Neural cell (in vitro differentiated cells): ENCODE measurements around the gene FXYD6. TPM values are rescaled to one million over a fixed set of nuclear protein-coding genes. Genes with fewer than 3 reads are reported as not detected.

Source experiments
- H2AFZ ChIP-seq: fragments of 200-600, 300-800 bp; sonication (generic), shearing (Covaris generic); 2 replicates; pipeline ENCODE4 v1.6.0; 2014; ENCODE audit warnings: low read depth, mild to moderate bottlenecking, antibody characterized with exemption, low read length, moderate library complexity
- H3F3A ChIP-seq: fragments of 200-600 bp; shearing (Covaris generic); 2 replicates; pipeline ENCODE4 v1.6.1; 2016; ENCODE audit warnings: mild to moderate bottlenecking, moderate library complexity, mixed read lengths, antibody characterized with exemption, low read length; ENCODE audit not compliant: insufficient read depth, poor library complexity, severe bottlenecking
- H3K27ac ChIP-seq: fragments of 200-600, 300-800 bp; sonication (generic), shearing (Covaris generic); 2 replicates; pipeline ENCODE4 v1.5.1; 2014; ENCODE audit warnings: mild to moderate bottlenecking, low read length, moderate library complexity
- H3K27me3 ChIP-seq: fragments of 300-800, 200-600 bp; sonication (generic), shearing (Covaris generic); 2 replicates; pipeline ENCODE4 v1.6.0; 2014; ENCODE audit warnings: mild to moderate bottlenecking, low read depth, low read length, moderate library complexity; ENCODE audit not compliant: insufficient read depth
- H3K36me3 ChIP-seq: fragments of 300-800, 200-600 bp; sonication (generic), shearing (Covaris generic); 2 replicates; pipeline ENCODE4 v1.5.1; 2014; ENCODE audit warnings: mild to moderate bottlenecking, antibody characterized with exemption, low read length, moderate library complexity; ENCODE audit not compliant: insufficient read depth
- H3K4me2 ChIP-seq: fragments of 300-800, 200-600 bp; sonication (generic), shearing (Covaris generic); 2 replicates; pipeline ENCODE4 v1.6.0; 2014; ENCODE audit warnings: mild to moderate bottlenecking, low read length
- H3K4me3 ChIP-seq: fragments of 300-800, 200-600 bp; sonication (generic), shearing (Covaris generic); 2 replicates; pipeline ENCODE4 v1.5.1; 2014; ENCODE audit warnings: mild to moderate bottlenecking, low read length, moderate library complexity
- H3K79me2 ChIP-seq: fragments of 200-600 bp; shearing (Covaris generic); replicated peaks from 2 replicates; pipeline ENCODE4 v1.6.0; 2014; ENCODE audit warnings: mild to moderate bottlenecking, low read length, moderate library complexity; ENCODE audit not compliant: insufficient read depth
- H3K9ac ChIP-seq: fragments of 300-800, 200-600 bp; sonication (generic), shearing (Covaris generic); 2 replicates; pipeline ENCODE4 v1.6.1; 2016; ENCODE audit warnings: mild to moderate bottlenecking, low read length, mixed read lengths
- H3K9me2 ChIP-seq: fragments of 200-600 bp; shearing (Covaris generic); 2 replicates; pipeline ENCODE4 v1.6.1; 2016; ENCODE audit warnings: mild to moderate bottlenecking, low read length, mixed read lengths; ENCODE audit not compliant: insufficient read depth
- H3K9me3 ChIP-seq: fragments of 200-600, 300-800 bp; sonication (generic), shearing (Covaris generic); 2 replicates; pipeline ENCODE4 v1.6.1; 2016; ENCODE audit warnings: mild to moderate bottlenecking, mixed run types, low read length, moderate library complexity, mixed read lengths
- H4K20me1 ChIP-seq: fragments of 200-600 bp; shearing (Covaris generic); 2 replicates; pipeline ENCODE4 v1.6.1; 2016; ENCODE audit warnings: mild to moderate bottlenecking, mixed run types; ENCODE audit not compliant: insufficient read depth
- EP300 ChIP-seq: fragments of 450-650 bp; conservative IDR thresholded peaks from 2 replicates; pipeline ENCODE4 v1.6.1; 2014; ENCODE audit warnings: antibody characterized with exemption, mild to moderate bottlenecking, moderate library complexity; ENCODE audit not compliant: poor library complexity, severe bottlenecking
- MXI1 ChIP-seq: fragments of 450-650 bp; conservative IDR thresholded peaks from 2 replicates; pipeline ENCODE4 v1.6.1; 2014; ENCODE audit warnings: antibody characterized with exemption, mild to moderate bottlenecking; ENCODE audit not compliant: poor library complexity, severe bottlenecking
- POLR2AphosphoS5 ChIP-seq: IDR thresholded peaks from 2 replicates; pipeline ENCODE4 v1.6.1; 2012
- RAD21 ChIP-seq: fragments of 450-650 bp; conservative IDR thresholded peaks from 2 replicates; pipeline ENCODE4 v1.6.1; 2014; ENCODE audit warnings: antibody characterized with exemption, mild to moderate bottlenecking, moderate library complexity
- SMC3 ChIP-seq: fragments of 450-650 bp; conservative IDR thresholded peaks from 2 replicates; pipeline ENCODE4 v1.6.1; 2014; ENCODE audit warnings: antibody characterized with exemption, mild to moderate bottlenecking, moderate library complexity; ENCODE audit not compliant: poor library complexity
- TAF1 ChIP-seq: IDR thresholded peaks from 2 replicates; pipeline ENCODE4 v1.6.1; 2012; ENCODE audit warnings: low read depth
- polyA plus RNA-seq: library from polyadenylated mRNA; depleted of rRNA; stranded (reverse); fragments of >200 nt; gene quantifications from 2 replicates; pipeline ENCODE4 v1.2.3, GENCODE V29; 2014
- TF ChIP-seq, protein P1 (sequence below): IDR thresholded peaks from 2 replicates; pipeline ENCODE4 v1.6.1; 2012; ENCODE audit warnings: borderline replicate concordance
- TF ChIP-seq, protein P2 (sequence below): fragments of 450-650 bp; IDR thresholded peaks from 2 replicates; pipeline ENCODE4 v1.5.1; 2014; ENCODE audit warnings: antibody characterized with exemption, mild to moderate bottlenecking, moderate library complexity; ENCODE audit not compliant: poor library complexity, severe bottlenecking

Gene FXYD6
- polyA plus RNA-seq, 1 donor from 2014 or later: 218 TPM

DNA sequence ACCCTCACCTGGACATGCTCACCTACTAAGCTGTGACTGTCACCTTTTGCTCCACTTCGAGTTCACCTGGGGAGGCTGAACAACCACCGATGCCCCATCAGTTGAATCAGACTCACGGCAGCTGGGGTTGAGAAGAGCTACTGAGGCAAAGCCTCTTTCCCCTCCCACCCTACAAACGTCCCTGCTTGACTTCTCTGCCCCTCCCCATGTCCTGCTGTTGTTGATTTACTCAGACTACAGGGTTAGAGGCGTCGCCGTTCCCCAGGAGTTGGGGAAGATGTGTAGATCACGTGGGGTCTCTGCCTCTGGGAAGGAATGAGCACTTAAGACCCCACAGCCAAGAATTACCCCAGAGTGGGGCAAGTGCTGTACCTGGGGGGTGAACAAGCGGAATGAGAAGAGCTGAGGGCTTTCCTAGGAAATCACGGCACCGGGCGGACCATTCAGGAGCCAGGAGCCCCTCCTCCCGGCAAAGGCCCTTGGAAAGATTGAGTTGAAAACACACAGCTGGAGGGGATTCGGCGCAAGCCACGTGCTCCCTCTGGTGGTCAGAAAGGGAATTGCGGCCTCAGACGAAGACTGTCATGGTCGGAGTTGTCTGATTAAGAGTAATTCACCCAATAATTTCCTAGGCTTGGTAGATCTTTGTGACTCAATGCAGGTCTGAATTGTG, 59.0 kb downstream of the FXYD6 start:
- H3K4me2 ChIP-seq: no peak overlapping the region
- no peak overlapping the region for H2AFZ ChIP-seq
- H3K9me2 ChIP-seq: no peaks in the 10 kb centered on the region
- H3K36me3 ChIP-seq: no peaks in the 10 kb centered on the region
- peak; percentile 99 for TF ChIP-seq SMC3
- TF ChIP-seq EP300: no peak
- TF ChIP-seq, protein P1, sequence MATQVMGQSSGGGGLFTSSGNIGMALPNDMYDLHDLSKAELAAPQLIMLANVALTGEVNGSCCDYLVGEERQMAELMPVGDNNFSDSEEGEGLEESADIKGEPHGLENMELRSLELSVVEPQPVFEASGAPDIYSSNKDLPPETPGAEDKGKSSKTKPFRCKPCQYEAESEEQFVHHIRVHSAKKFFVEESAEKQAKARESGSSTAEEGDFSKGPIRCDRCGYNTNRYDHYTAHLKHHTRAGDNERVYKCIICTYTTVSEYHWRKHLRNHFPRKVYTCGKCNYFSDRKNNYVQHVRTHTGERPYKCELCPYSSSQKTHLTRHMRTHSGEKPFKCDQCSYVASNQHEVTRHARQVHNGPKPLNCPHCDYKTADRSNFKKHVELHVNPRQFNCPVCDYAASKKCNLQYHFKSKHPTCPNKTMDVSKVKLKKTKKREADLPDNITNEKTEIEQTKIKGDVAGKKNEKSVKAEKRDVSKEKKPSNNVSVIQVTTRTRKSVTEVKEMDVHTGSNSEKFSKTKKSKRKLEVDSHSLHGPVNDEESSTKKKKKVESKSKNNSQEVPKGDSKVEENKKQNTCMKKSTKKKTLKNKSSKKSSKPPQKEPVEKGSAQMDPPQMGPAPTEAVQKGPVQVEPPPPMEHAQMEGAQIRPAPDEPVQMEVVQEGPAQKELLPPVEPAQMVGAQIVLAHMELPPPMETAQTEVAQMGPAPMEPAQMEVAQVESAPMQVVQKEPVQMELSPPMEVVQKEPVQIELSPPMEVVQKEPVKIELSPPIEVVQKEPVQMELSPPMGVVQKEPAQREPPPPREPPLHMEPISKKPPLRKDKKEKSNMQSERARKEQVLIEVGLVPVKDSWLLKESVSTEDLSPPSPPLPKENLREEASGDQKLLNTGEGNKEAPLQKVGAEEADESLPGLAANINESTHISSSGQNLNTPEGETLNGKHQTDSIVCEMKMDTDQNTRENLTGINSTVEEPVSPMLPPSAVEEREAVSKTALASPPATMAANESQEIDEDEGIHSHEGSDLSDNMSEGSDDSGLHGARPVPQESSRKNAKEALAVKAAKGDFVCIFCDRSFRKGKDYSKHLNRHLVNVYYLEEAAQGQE: no peak
- TF ChIP-seq POLR2AphosphoS5: no peak
- TF ChIP-seq RAD21: peak; percentile 97
- no peak for TF ChIP-seq MXI1
- TF ChIP-seq TAF1: peak; percentile 10
- TF ChIP-seq, protein P2, sequence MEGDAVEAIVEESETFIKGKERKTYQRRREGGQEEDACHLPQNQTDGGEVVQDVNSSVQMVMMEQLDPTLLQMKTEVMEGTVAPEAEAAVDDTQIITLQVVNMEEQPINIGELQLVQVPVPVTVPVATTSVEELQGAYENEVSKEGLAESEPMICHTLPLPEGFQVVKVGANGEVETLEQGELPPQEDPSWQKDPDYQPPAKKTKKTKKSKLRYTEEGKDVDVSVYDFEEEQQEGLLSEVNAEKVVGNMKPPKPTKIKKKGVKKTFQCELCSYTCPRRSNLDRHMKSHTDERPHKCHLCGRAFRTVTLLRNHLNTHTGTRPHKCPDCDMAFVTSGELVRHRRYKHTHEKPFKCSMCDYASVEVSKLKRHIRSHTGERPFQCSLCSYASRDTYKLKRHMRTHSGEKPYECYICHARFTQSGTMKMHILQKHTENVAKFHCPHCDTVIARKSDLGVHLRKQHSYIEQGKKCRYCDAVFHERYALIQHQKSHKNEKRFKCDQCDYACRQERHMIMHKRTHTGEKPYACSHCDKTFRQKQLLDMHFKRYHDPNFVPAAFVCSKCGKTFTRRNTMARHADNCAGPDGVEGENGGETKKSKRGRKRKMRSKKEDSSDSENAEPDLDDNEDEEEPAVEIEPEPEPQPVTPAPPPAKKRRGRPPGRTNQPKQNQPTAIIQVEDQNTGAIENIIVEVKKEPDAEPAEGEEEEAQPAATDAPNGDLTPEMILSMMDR: peak; percentile 98
- H3F3A ChIP-seq: no peaks in the 10 kb centered on the region
- no peak overlapping the region for H3K9ac ChIP-seq
- H4K20me1 ChIP-seq: no peaks in the 10 kb centered on the region
- no peaks in the 10 kb centered on the region for H3K79me2 ChIP-seq
- no peaks in the 10 kb centered on the region for H3K9me3 ChIP-seq
- H3K4me3 ChIP-seq: no peak overlapping the region
- H3K27ac ChIP-seq: no peak overlapping the region
- H3K27me3 ChIP-seq: no peaks in the 10 kb centered on the region

DNA sequence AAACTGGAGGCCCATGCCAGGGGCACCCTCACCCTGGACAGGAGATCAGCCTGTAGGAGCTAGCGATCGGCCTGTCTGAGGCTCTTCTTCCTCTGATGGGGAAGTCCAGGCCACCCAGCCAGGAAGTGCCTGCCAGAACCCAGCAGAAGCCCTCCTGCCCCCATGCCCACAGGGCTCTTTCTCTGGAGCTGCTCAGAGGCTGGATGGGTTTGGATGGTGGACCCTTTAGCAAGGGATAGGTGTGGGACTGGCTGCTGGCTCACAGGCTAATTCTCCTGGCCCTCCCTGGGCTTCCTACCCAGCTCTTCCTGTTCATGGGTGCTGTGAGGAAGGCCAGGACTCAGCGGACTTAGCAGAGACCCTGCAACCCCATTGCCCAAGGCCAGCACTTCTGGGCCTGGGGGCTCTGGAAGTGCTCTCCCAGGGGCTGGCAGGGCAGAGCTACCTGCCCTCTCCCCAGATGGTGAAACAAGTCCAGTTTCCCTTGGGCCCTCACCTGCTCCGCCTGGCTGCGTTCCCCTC, 59.6 kb downstream of the FXYD6 start:
- TF ChIP-seq RAD21: no peak
- TF ChIP-seq, protein P2: no peak
- H3K4me3 ChIP-seq: no peak overlapping the region
- H4K20me1 ChIP-seq: no peaks in the 10 kb centered on the region
- H3K9ac ChIP-seq: no peak overlapping the region
- no peaks in the 10 kb centered on the region for H3K9me3 ChIP-seq
- no peaks in the 10 kb centered on the region for H3K9me2 ChIP-seq
- H3F3A ChIP-seq: no peaks in the 10 kb centered on the region
- H3K36me3 ChIP-seq: no peaks in the 10 kb centered on the region
- no peaks in the 10 kb centered on the region for H3K79me2 ChIP-seq
- H3K27me3 ChIP-seq: no peaks in the 10 kb centered on the region
- H2AFZ ChIP-seq: no peak overlapping the region
- H3K4me2 ChIP-seq: no peak overlapping the region
- H3K27ac ChIP-seq: no peak overlapping the region
